ENCODE data around the gene LTB. TPM values are rescaled to one million over a fixed set of nuclear protein-coding genes. Genes with fewer than 3 reads are reported as not detected.
A peak's percentile ranks its signal among the peaks of the same experiment; 100 is the strongest.

LTB gene
- total RNA-seq, 4 donors from 2014 or later, result not detected

- Histone ChIP-seq H3K4me3 (replicated peaks in 1 of 3) (no peak overlapping the region), H3K27ac (peak overlapping the region in 1 of 3 donors; percentile 2), H3K4me1 (peaks cover 0 to 28% of the 10 kb centered on the region in 2 donors), H3K36me3 (peaks cover 16 to 29% of the 10 kb centered on the region in 2 donors), H3K27me3 (no peaks in the 10 kb centered on the region), H3K9me3 (no peaks in the 10 kb centered on the region)
- no peak for TF ChIP-seq POLR2A (IDR thresholded peaks at IDR 0.05)
- no peak for TF ChIP-seq CTCF (IDR thresholded peaks at IDR 0.05)
- no peak for DNase-seq
- intact Hi-C loops (cut with DNase I), result no loop called here
These were observed 21.5 kb downstream of the LTB start for GRCh38 chr6:31560697-31561058.

- H3K4me3 ChIP-seq (replicated peaks in 1 of 3), result no peak overlapping the region
- peaks cover 16 to 29% of the 10 kb centered on the region in 2 donors for H3K36me3 ChIP-seq
- H3K27me3 ChIP-seq, result no peaks in the 10 kb centered on the region
- intact Hi-C loops (cut with DNase I), result no loop called here
- no peaks in the 10 kb centered on the region for H3K9me3 ChIP-seq
- H3K27ac ChIP-seq, result peak overlapping the region in 2 of 3 donors; percentile 22 to 47
- TF ChIP-seq POLR2A (IDR thresholded peaks at IDR 0.05), result no peak
- TF ChIP-seq CTCF (IDR thresholded peaks at IDR 0.05), result no peak
- DNase-seq, result peak; percentile 35 to 38
- 61 to 73% methylated on average over 7 of the region's 7 CpGs for WGBS, 2 donors
- peaks cover 0 to 28% of the 10 kb centered on the region in 2 donors for H3K4me1 ChIP-seq
These were observed 22.1 kb downstream of the LTB start for GRCh38 chr6:31559958-31560696.

- Histone ChIP-seq H3K27me3 (no peaks in the 10 kb centered on the region), H3K4me1 (peaks cover 0 to 28% of the 10 kb centered on the region in 2 donors), H3K4me3 (replicated peaks in 1 of 3) (no peak overlapping the region), H3K36me3 (peaks cover 16 to 32% of the 10 kb centered on the region in 2 donors), H3K9me3 (no peaks in the 10 kb centered on the region), H3K27ac (peak overlapping the region in 2 of 3 donors; percentile 22 to 47)
- 72 to 77% methylated on average over 4 of the region's 4 CpGs for WGBS, 2 donors
- TF ChIP-seq POLR2A (IDR thresholded peaks at IDR 0.05), result no peak
- no peak for TF ChIP-seq CTCF (IDR thresholded peaks at IDR 0.05)
- DNase-seq, result no peak
- intact Hi-C loops (cut with DNase I), result no loop called here
These were observed 22.6 kb downstream of the LTB start for GRCh38 chr6:31559606-31559957.

- no peak overlapping the region for H3K4me3 ChIP-seq (replicated peaks in 1 of 3)
- 87 to 89% methylated on average over 14 of the region's 14 CpGs for WGBS, 2 donors
- no peak for TF ChIP-seq POLR2A (IDR thresholded peaks at IDR 0.05)
- TF ChIP-seq CTCF (IDR thresholded peaks at IDR 0.05), result no peak
- H3K9me3 ChIP-seq, result no peaks in the 10 kb centered on the region
- DNase-seq, result no peak
- peaks cover 16 to 39% of the 10 kb centered on the region in 2 donors for H3K36me3 ChIP-seq
- intact Hi-C loops (cut with DNase I), result no loop called here
- no peaks in the 10 kb centered on the region for H3K27me3 ChIP-seq
- peaks cover 0 to 28% of the 10 kb centered on the region in 2 donors for H3K4me1 ChIP-seq
- H3K27ac ChIP-seq, result peak overlapping the region in 1 of 3 donors; percentile 47
These were observed 23.4 kb downstream of the LTB start for GRCh38 chr6:31558631-31559500.

- Histone ChIP-seq H3K27me3 (no peaks in the 10 kb centered on the region), H3K27ac (no peak overlapping the region), H3K9me3 (no peaks in the 10 kb centered on the region), H3K36me3 (peaks cover 16 to 42% of the 10 kb centered on the region in 2 donors), H3K4me3 (replicated peaks in 1 of 3) (no peak overlapping the region), H3K4me1 (peaks cover 0 to 28% of the 10 kb centered on the region in 2 donors)
- TF ChIP-seq POLR2A (IDR thresholded peaks at IDR 0.05), result no peak
- TF ChIP-seq CTCF (IDR thresholded peaks at IDR 0.05), result no peak
- no peak for DNase-seq
- WGBS, 2 donors, result 88 to 93% methylated on average over 5 of the region's 8 CpGs
- intact Hi-C loops (cut with DNase I), result no loop called here
These were observed 24.0 kb downstream of the LTB start for GRCh38 chr6:31558318-31558625.

All from thyroid gland (tissue), 4 donors.